Neural cell (in vitro differentiated cells): ENCODE measurements around the gene SLC38A1.

Source experiments
- EP300 ChIP-seq: fragments of 450-650 bp; conservative IDR thresholded peaks from 2 replicates; pipeline ENCODE4 v1.6.1; 2014; ENCODE audit warnings: antibody characterized with exemption, mild to moderate bottlenecking, moderate library complexity; ENCODE audit not compliant: poor library complexity, severe bottlenecking
- MXI1 ChIP-seq: fragments of 450-650 bp; conservative IDR thresholded peaks from 2 replicates; pipeline ENCODE4 v1.6.1; 2014; ENCODE audit warnings: antibody characterized with exemption, mild to moderate bottlenecking; ENCODE audit not compliant: poor library complexity, severe bottlenecking
- POLR2AphosphoS5 ChIP-seq: IDR thresholded peaks from 2 replicates; pipeline ENCODE4 v1.6.1; 2012
- TAF1 ChIP-seq: IDR thresholded peaks from 2 replicates; pipeline ENCODE4 v1.6.1; 2012; ENCODE audit warnings: low read depth
- TF ChIP-seq, protein P1 (sequence below): fragments of 450-650 bp; IDR thresholded peaks from 2 replicates; pipeline ENCODE4 v1.5.1; 2014; ENCODE audit warnings: antibody characterized with exemption, mild to moderate bottlenecking, moderate library complexity; ENCODE audit not compliant: poor library complexity, severe bottlenecking
- TF ChIP-seq, protein P2 (sequence below): IDR thresholded peaks from 2 replicates; pipeline ENCODE4 v1.6.1; 2012; ENCODE audit warnings: borderline replicate concordance

DNA sequence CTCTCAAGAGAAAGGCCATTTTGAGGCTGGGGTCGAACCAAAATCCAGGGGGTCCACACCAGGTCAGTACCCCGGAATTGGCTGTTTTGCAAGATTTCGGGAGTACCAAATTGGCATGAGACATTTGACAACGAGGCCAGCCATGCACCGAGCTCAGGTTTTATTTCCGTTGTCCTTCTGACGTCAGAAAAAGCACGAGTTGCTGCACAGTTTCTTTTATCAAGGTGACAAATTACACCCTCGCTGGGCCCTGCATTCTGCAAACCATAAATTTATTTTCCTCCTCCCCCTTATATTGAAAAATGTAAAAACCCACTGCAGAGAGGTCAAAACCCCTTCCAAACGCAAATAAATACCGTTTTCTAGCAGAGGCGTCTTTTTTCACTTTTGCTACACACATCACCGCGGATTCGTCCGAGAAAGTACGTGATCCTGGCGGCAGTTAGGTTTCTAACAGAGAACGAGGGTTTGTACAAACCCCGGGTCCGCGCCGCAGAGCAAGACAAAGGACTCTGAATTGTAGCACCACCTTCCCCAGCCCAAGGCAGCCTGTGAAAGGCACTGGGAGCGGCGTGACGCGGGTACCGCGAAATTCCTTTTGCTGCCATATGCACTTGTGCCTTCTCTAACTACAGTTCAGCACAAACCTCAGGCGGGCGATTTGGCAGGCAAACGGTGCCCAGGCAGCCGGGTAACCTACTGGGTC lies 1.8 kb downstream of the SLC38A1 start:
- TF ChIP-seq, protein P1, sequence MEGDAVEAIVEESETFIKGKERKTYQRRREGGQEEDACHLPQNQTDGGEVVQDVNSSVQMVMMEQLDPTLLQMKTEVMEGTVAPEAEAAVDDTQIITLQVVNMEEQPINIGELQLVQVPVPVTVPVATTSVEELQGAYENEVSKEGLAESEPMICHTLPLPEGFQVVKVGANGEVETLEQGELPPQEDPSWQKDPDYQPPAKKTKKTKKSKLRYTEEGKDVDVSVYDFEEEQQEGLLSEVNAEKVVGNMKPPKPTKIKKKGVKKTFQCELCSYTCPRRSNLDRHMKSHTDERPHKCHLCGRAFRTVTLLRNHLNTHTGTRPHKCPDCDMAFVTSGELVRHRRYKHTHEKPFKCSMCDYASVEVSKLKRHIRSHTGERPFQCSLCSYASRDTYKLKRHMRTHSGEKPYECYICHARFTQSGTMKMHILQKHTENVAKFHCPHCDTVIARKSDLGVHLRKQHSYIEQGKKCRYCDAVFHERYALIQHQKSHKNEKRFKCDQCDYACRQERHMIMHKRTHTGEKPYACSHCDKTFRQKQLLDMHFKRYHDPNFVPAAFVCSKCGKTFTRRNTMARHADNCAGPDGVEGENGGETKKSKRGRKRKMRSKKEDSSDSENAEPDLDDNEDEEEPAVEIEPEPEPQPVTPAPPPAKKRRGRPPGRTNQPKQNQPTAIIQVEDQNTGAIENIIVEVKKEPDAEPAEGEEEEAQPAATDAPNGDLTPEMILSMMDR = no peak
- peak; percentile 78 for TF ChIP-seq MXI1
- TF ChIP-seq, protein P2, sequence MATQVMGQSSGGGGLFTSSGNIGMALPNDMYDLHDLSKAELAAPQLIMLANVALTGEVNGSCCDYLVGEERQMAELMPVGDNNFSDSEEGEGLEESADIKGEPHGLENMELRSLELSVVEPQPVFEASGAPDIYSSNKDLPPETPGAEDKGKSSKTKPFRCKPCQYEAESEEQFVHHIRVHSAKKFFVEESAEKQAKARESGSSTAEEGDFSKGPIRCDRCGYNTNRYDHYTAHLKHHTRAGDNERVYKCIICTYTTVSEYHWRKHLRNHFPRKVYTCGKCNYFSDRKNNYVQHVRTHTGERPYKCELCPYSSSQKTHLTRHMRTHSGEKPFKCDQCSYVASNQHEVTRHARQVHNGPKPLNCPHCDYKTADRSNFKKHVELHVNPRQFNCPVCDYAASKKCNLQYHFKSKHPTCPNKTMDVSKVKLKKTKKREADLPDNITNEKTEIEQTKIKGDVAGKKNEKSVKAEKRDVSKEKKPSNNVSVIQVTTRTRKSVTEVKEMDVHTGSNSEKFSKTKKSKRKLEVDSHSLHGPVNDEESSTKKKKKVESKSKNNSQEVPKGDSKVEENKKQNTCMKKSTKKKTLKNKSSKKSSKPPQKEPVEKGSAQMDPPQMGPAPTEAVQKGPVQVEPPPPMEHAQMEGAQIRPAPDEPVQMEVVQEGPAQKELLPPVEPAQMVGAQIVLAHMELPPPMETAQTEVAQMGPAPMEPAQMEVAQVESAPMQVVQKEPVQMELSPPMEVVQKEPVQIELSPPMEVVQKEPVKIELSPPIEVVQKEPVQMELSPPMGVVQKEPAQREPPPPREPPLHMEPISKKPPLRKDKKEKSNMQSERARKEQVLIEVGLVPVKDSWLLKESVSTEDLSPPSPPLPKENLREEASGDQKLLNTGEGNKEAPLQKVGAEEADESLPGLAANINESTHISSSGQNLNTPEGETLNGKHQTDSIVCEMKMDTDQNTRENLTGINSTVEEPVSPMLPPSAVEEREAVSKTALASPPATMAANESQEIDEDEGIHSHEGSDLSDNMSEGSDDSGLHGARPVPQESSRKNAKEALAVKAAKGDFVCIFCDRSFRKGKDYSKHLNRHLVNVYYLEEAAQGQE = no peak
- TF ChIP-seq POLR2AphosphoS5 = peak; percentile 67
- no peak for TF ChIP-seq EP300
- TF ChIP-seq TAF1 = peak; percentile 92
